HG03342 (cell line): ENCODE results near the gene SP140.
A peak's percentile ranks its signal among the peaks of the same experiment; 100 is the strongest.
"Not testable (repeated sequence)": the region's sequence is repeated elsewhere in the genome, so short reads cannot be mapped to it uniquely, and the experiment has no call there.

Experiments
- ATAC-seq: cut with Tn5 transposase; IDR thresholded peaks from one replicate; pipeline ENCODE4 v1.9.1; 2021; ENCODE audit warnings: mild to moderate bottlenecking, moderate library complexity; ENCODE audit not compliant: unreplicated experiment

SP140 gene

DNA sequence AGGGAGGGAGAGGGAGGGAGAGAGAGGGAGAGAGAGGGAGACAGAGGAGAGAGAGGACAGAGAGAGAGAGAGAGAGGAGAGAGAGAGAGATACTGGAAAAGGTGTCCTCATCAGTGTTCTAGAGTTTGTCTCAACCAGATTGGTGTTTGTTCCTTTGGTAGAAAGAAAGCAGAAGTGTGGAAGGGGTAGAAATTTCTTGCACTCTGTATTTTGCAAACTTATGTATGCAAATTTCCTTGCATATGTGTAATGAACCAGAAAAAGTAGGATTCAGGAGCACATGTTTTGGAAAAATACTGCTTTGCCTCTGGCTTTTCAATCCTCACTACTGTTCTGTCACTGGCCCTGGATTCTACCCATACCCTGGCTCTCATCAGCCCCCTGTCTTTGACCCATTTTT, 1.1 kb upstream of the SP140 start:
- ATAC-seq = no peak

DNA sequence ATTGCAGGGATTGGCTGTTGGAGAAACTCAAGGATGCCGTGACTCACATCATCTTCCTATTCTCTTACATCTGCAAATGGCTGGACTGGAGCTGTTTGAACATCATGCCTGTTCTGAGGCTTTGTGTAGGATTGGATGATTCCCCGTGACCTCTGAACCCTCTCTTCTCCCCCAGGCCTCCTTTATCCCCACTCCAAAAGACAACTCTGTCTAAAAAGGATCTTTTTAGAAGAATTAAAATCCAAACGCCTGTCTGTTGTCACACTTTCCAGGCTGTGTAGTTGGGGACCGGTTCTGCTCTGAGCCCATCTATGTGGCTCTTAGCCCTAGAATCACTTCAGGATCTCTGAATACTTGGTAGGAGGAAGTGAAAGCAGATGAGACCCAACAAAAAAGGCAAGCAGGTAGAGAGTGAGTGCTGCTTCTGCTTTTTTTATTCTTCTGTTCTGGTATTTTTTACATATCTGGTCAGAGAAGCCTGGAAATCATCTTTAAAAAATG, 565 bp downstream of the SP140 start:
- peak; percentile 76 for ATAC-seq

- ATAC-seq = no peak
These were observed 1.7 kb downstream of the SP140 start for GRCh38 chr2:230227216-230227615.

DNA sequence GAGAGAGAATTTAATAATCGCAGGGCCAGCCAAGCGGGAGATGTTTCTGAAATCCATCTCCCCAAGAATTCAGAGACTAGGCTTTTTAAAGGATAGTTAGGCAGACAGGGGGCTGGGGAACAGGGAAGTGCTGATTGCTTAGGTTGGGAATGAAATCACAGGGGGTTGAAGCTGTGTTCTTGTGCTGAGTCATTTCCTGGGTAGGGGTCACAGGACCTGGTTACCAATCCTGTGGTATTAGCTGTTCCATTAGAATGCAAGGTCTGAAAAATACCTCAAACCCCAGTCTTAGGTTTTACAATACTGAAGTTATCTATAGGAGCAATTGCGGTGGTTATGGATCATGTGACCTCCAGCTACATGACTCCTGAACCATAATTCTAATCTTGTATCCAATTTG, 4.6 kb downstream of the SP140 start:
- no peak for ATAC-seq

DNA sequence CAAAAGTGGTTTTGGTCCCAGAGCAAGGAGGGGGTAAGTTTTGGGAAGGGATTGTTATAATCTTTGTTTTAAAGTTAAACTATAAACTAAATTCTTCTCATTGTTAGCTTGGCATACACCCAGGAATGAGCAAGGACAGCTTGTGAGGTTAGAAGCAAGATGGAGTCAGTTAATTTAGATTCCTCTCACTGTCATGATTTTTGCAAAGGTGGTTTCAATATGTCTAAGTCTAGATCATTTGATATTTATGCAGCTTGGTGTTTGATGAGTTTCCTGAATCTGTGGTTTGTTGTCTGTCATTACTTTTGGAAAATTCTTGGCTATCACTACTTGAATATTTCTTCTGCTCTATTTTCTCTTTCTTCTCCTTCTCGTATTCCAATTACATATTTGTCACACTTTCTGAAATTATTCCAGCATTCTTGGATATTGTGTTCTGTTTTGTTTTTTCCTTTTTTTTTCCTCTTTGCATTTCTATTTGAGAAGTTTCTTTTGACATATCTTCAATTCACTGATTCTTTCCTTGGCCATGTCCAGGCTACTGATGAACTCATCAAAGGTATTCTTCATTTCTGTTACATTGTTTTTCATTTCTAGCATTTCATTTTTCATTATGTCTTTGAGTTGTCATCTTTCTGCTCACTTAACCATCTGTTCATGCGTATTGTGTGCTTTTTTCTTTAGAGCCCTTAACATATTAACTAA, 5.1 kb downstream of the SP140 start:
- no peak for ATAC-seq

DNA sequence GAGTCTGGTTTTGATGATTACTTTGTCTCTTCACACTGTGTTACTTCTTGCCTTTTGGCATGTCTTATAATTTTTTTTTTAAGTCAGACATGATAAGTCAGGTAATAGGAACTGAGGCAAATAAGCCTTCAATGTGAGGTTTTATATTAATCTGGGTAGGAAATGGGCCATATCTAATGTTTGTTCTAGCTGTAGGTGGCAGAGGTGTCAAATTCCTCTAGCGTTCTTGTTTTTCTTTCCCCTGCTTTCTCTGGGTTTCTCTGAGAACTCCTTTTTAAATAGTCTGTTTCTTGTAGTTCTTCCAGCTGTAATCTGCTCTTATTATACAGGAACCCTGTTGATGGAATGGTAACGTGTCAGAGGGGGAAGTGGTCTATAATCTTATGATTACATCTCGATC, 5.7 kb downstream of the SP140 start:
- ATAC-seq = no peak

DNA sequence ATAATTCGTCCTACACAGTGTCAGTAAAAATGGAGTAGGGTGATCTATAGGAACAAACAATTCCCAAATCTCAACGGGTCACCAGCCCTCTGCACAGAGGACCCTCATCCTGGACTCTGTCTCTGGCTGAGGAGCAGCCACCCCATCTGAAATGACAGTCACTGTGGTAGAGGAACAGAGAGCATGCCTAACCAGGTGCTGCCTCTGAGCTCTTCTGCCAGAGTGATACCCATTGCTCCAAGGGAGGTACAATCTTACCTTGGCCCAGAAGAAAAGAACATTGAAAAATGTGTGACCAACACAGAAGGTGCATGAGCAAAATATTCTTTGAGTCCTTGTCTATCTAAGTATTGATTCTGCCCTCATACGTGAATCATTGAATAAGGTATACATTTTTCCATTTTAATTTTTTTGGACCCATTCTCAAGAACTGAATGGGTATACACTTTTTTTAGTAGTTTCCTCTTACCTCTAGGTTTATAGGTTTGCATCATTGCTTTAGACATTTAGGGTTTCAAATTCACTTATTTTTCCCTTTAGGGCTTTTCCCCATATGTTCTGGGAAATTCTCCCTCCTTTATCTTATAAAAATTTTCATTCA, 8.7 kb downstream of the SP140 start:
- peak; percentile 63 for ATAC-seq

- no peak for ATAC-seq
These were observed 9.3 kb downstream of the SP140 start for GRCh38 chr2:230234845-230235244.

DNA sequence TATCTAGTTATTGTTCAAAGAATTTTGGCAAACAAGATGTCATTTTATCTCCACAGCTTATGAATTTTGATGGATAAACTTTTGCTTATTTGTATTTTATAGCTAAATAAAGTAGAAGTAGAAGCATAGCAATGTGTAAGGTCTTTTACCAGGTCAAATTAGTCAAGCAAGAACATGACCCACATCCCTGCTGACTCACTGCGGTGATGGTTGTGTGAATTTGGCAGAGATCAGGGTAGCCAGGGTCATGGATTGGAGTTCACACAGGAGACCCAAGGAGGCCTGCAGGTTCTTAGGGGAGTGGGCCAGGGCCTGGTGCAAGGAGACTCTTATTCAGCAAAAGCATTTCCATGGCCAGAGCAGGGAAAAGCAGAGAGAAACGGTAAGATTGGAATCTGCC, 18.7 kb downstream of the SP140 start:
- no peak for ATAC-seq

- ATAC-seq = no peak
These were observed 20.7 kb downstream of the SP140 start for GRCh38 chr2:230246206-230246605.

DNA sequence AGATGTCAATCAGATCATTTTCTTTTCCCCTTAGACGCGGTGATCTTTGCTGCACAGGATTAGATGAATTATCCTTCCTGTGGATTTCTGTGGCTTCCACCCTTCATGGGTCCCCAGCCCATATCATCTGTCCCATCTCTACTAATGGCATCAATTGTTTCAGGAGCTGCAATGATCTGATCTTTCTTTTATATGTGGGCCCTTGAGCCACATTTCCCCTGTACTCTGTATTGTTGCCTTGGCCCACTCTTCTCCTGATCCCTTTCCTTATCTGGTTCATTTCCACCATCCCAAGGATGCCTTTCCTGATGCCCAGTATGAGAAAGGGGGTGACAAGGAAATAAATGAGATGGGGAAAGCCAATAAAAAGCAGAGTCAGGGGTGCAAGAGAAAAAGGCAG, 24.7 kb downstream of the SP140 start:
- ATAC-seq = no peak

GRCh38 chr2:230254152-230254881, 28.8 kb downstream of the SP140 start:
- no peak for ATAC-seq

GRCh38 chr2:230256733-230257332, 31.3 kb downstream of the SP140 start:
- ATAC-seq = no peak

- no peak for ATAC-seq
These were observed 32.9 kb downstream of the SP140 start for GRCh38 chr2:230258483-230258882.

DNA sequence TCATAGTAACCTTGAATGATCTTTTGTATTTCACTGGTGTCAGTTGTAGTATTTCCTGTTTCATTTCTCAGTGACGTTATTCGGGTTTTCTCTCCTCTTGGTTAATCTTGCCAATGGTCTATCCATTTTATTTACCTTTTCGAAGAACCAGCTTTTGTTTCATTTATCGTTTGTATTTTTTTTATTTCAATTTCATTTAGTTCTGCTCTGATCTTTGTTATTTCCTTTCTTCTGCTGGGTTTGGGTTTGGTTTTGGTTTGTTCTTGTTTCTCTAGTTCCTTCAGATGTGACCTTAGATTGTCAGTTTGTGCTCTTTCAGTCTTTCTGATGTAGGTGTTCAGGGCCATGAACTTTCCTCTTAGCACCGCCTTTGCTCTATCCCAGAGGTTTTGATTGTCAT, 36.7 kb downstream of the SP140 start:
- ATAC-seq = no peak

- not testable (repeated sequence) for ATAC-seq
These were observed 39.4 kb downstream of the SP140 start for GRCh38 chr2:230264945-230265344.

DNA sequence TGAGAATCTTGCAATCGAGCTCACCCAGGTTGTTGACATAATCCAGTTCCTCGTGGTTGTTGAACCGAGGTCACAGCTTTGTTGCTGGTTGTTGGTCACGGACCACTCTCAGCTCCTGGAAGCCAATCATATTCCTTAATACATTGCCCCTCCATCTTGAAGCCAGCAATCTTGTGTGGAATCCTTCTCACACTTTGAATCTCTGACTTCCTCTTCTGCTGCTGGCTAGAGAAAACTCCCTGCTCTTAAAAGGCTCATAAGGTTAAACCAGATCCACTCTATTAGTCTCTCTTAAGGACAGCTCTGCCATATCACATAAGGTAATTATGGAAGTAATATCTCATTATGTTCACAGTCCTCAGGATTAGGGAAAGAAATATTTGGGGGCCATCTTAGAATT, 41.1 kb downstream of the SP140 start:
- no peak for ATAC-seq

DNA sequence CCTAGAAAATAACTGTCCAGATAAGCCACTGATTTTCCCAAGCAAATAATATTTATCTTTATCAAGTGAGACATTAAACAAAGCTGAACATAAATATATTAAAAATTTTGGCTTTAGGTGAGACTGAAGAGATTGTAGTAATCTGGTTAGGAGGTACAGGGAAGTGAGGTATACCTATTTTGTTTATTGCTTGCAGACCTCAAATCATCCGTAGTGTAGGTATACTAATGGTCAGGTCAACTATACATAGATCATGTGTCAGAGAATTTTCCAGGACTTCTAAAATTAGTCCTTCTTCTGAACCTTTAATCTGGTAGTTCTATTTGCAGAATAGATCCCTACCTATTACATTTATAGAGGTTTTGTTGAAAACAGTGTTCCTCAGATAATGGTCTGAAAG, 41.5 kb downstream of the SP140 start:
- peak; percentile 7 for ATAC-seq

- ATAC-seq = peak; percentile 66
These were observed 42.0 kb downstream of the SP140 start for GRCh38 chr2:230267556-230267955.

DNA sequence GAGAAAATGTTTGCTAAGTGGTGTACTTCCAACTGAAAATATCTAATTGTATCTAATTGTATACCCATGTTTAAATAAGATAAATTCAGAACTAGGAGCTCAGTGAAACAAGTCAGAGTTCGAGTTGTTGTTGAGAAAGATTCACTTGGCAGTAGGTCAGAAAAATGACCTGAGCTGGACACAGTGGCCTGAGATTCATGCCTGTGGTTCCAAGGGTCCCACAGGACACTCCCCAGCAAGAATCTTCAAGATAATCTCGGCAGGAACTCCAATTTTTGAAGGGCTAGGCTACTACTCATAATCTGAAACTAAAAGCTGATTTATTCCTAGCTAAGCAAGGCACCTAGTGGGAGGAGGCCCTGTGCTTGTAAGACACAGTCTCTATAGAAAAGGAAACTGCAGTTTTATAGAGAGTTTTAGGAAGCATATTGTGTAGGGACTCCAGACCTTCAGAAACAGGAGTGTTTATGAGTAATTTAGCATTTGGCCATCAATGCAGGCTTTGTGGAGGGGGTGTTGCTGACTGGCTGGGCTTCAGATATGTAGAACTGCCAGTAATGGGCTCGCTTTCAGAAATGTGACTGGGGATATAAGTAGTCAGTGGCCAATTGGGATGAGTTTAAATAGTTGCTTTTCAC, 43.2 kb downstream of the SP140 start:
- peak; percentile 58 for ATAC-seq

GRCh38 chr2:230269715-230270114, 44.2 kb downstream of the SP140 start:
- no peak for ATAC-seq
